H1 (cell line): Measurements from ENCODE around the gene JMJD1C. TPM values are rescaled to one million over a fixed set of nuclear protein-coding genes. Genes with fewer than 3 reads are reported as not detected.

ENCODE experiments used
- CTCF ChIA-PET: fragments of 300-600 bp; sonication (Branson Sonifier 250); formaldehyde crosslinking; loops from one replicate; lab custom pipeline; 2021; ENCODE audit not compliant: partially characterized antibody; lab: Charles Lee
- POLR2A ChIA-PET: fragments of 300-600 bp; sonication (Branson Sonifier 250); formaldehyde crosslinking; loops from one replicate; lab custom pipeline; 2021; ENCODE audit warnings: inconsistent platforms; ENCODE audit not compliant: partially characterized antibody; lab: Charles Lee
- DNase-seq, 2 experiments: peaks; one replicate each; pipeline versions ENCODE4 v3.0.0 to v3.0.0-alpha.2; 2010 to 2022; ENCODE audit warnings: low spot score in 2 of 2, low read depth in 1 of 2, mixed read lengths in 1 of 2
- FAIRE-seq: peaks from 2 replicates; lab custom pipeline; 2011; peaks lifted over from hg19 to GRCh38; lab: Jason Lieb, UNC
- H2AFZ ChIP-seq: 2 replicates; pipeline ENCODE4 v1.8.1; 2012; ENCODE audit warnings: low read length, inconsistent platforms
- H2AK5ac ChIP-seq: 2 replicates; pipeline ENCODE4 v1.6.1; 2013; ENCODE audit warnings: low read depth, low read length
- H2BK120ac ChIP-seq: replicated peaks from 2 replicates; pipeline ENCODE3; 2013; ENCODE audit warnings: low read depth, low read length, inconsistent platforms
- H2BK12ac ChIP-seq: 2 replicates; pipeline ENCODE4 v1.6.1; 2013; ENCODE audit warnings: low read depth, low read length
- H2BK15ac ChIP-seq: 2 replicates; pipeline ENCODE4 v1.6.1; 2013; ENCODE audit warnings: low read length
- H2BK20ac ChIP-seq: 2 replicates; pipeline ENCODE4 v1.6.1; 2013; ENCODE audit warnings: low read length
- H2BK5ac ChIP-seq: 2 replicates; pipeline ENCODE4 v1.6.1; 2013; ENCODE audit warnings: low read depth, low read length
- H3K14ac ChIP-seq: 2 replicates; pipeline ENCODE4 v1.6.1; 2013; ENCODE audit warnings: inconsistent platforms; ENCODE audit not compliant: insufficient read length
- H3K18ac ChIP-seq: 2 replicates; pipeline ENCODE4 v1.6.1; 2013; ENCODE audit warnings: low read length; ENCODE audit errors: extremely low read depth
- H3K23ac ChIP-seq: 2 replicates; pipeline ENCODE4 v1.6.1; 2013; ENCODE audit warnings: inconsistent platforms; ENCODE audit not compliant: insufficient read length
- H3K23me2 ChIP-seq: 2 replicates; pipeline ENCODE4 v1.6.1; 2013; ENCODE audit warnings: low read depth, low read length
- H3K27ac ChIP-seq: 2 replicates; pipeline ENCODE4 v1.6.1; 2011; ENCODE audit warnings: low read depth, low read length, inconsistent platforms
- H3K27me3 ChIP-seq, 4 experiments: replicated peaks in 1 of 4; 1 replicate in 1 of 4; 2 replicates in 3 of 4; pipeline versions ENCODE4 v1.6.1 to v1.8.1; 2011 to 2013; ENCODE audit warnings: low read length in 3 of 4, mild to moderate bottlenecking in 3 of 4, inconsistent platforms in 2 of 4, mixed read lengths in 2 of 4, moderate library complexity in 1 of 4; ENCODE audit not compliant: control insufficient read depth in 3 of 4, insufficient read depth in 3 of 4; ENCODE audit errors: extremely low read depth in 1 of 4
- H3K36me3 ChIP-seq, 4 experiments: 2 replicates each; pipeline versions ENCODE4 v1.6.1 to v1.8.1; 2011 to 2013; ENCODE audit warnings: mild to moderate bottlenecking in 4 of 4, low read length in 3 of 4, moderate library complexity in 2 of 4, control low read depth in 1 of 4, inconsistent platforms in 1 of 4; ENCODE audit not compliant: insufficient read depth in 4 of 4, control insufficient read depth in 2 of 4
- H3K4ac ChIP-seq: replicated peaks from 2 replicates; pipeline ENCODE3; 2013; ENCODE audit warnings: low read length, low read depth, mixed read lengths, inconsistent platforms; ENCODE audit not compliant: insufficient read length
- H3K4me1 ChIP-seq, 4 experiments: replicated peaks in 1 of 4; 1 replicate in 1 of 4; 2 replicates in 3 of 4; pipeline versions ENCODE4 v1.6.1 to v1.8.1; 2011 to 2013; ENCODE audit warnings: low read length in 3 of 4, inconsistent platforms in 2 of 4, mixed read lengths in 1 of 4; ENCODE audit not compliant: insufficient read depth in 4 of 4, control insufficient read depth in 3 of 4
- H3K4me2 ChIP-seq, 2 experiments: 2 replicates each; pipeline versions ENCODE4 v1.6.1 to v1.8.1; 2011 to 2013; ENCODE audit warnings: low read depth in 2 of 2, low read length in 2 of 2, control low read depth in 1 of 2, inconsistent platforms in 1 of 2, mild to moderate bottlenecking in 1 of 2; ENCODE audit not compliant: insufficient read depth in 1 of 2
- H3K4me3 ChIP-seq, 4 experiments: fragments of 200-600, 300-600 bp in 1 of 4; sonication (generic), shearing (Covaris generic), sonication (Bioruptor Twin) in 1 of 4; 2 replicates each; pipeline versions ENCODE4 v1.5.1 to v1.8.1; 2011 to 2016; ENCODE audit warnings: low read length in 4 of 4, low read depth in 3 of 4, control low read depth in 2 of 4, inconsistent platforms in 2 of 4, mild to moderate bottlenecking in 2 of 4, mixed read lengths in 1 of 4, moderate library complexity in 1 of 4; ENCODE audit not compliant: insufficient read depth in 2 of 4; ENCODE audit errors: extremely low read depth in 1 of 4
- H3K56ac ChIP-seq: replicated peaks from 2 replicates; pipeline ENCODE3; 2013; ENCODE audit warnings: low read depth, mild to moderate bottlenecking, mixed read lengths, low read length, inconsistent platforms; ENCODE audit not compliant: insufficient read length
- H3K79me1 ChIP-seq: 2 replicates; pipeline ENCODE4 v1.6.1; 2013; ENCODE audit warnings: low read depth, low read length, control low read depth
- H3K79me2 ChIP-seq, 2 experiments: 2 replicates each; pipeline versions ENCODE4 v1.6.1 to v1.8.1; 2012 to 2013; ENCODE audit warnings: low read length in 2 of 2, mild to moderate bottlenecking in 2 of 2, inconsistent platforms in 1 of 2; ENCODE audit not compliant: insufficient read depth in 2 of 2, control insufficient read depth in 1 of 2
- H3K9ac ChIP-seq, 4 experiments: replicated peaks in 1 of 4; 1 replicate in 1 of 4; 2 replicates in 3 of 4; pipeline versions ENCODE4 v1.6.1 to v1.8.1; 2011 to 2013; ENCODE audit warnings: low read depth in 3 of 4, low read length in 3 of 4, control low read depth in 2 of 4, mild to moderate bottlenecking in 2 of 4, moderate library complexity in 2 of 4, inconsistent platforms in 1 of 4; ENCODE audit errors: extremely low read depth in 1 of 4
- H3K9me3 ChIP-seq, 2 experiments: 2 replicates each; pipeline versions ENCODE4 v1.6.1 to v1.8.1; 2012 to 2013; ENCODE audit warnings: mild to moderate bottlenecking in 2 of 2, moderate library complexity in 2 of 2, control low read depth in 1 of 2, inconsistent platforms in 1 of 2, low read depth in 1 of 2, low read length in 1 of 2, mixed read lengths in 1 of 2; ENCODE audit not compliant: insufficient read depth in 2 of 2
- H4K20me1 ChIP-seq, 2 experiments: replicated peaks in 1 of 2; 2 replicates each; pipeline versions ENCODE3 to v1.8.1; 2011 to 2013; ENCODE audit warnings: inconsistent platforms in 2 of 2, low read length in 2 of 2, mild to moderate bottlenecking in 1 of 2; ENCODE audit not compliant: insufficient read depth in 2 of 2, control insufficient read depth in 1 of 2
- H4K5ac ChIP-seq: 2 replicates; pipeline ENCODE4 v1.6.1; 2013; ENCODE audit warnings: low read length, low read depth, mixed read lengths, inconsistent platforms; ENCODE audit not compliant: insufficient read length
- H4K8ac ChIP-seq: 2 replicates; pipeline ENCODE4 v1.8.0; 2013; ENCODE audit warnings: mild to moderate bottlenecking, moderate library complexity, low read length, inconsistent platforms; ENCODE audit not compliant: insufficient read depth; ENCODE audit errors: extremely low read depth
- H4K91ac ChIP-seq: replicated peaks from 2 replicates; pipeline ENCODE3; 2013; ENCODE audit warnings: low read length, mixed read lengths, inconsistent platforms; ENCODE audit not compliant: insufficient read length
- ATF3 ChIP-seq: IDR thresholded peaks from 2 replicates; pipeline ENCODE4 v1.6.1; 2011; ENCODE audit warnings: low read depth, mild to moderate bottlenecking, low read length; ENCODE audit not compliant: insufficient read depth
- CHD1 ChIP-seq: IDR thresholded peaks from 2 replicates; pipeline ENCODE4 v1.6.1; 2012; ENCODE audit warnings: low read depth, low read length, improper control_type of control experiment
- CREB1 ChIP-seq: IDR thresholded peaks from 2 replicates; pipeline ENCODE4 v1.6.1; 2012; ENCODE audit warnings: inconsistent platforms
- NRF1 ChIP-seq: IDR thresholded peaks from 2 replicates; pipeline ENCODE4 v1.6.1; 2011; ENCODE audit warnings: mild to moderate bottlenecking, low read depth, low read length, improper control_type of control experiment
- PHF8 ChIP-seq: fragments of 200-600 bp; sonication (generic); conservative IDR thresholded peaks from 2 replicates; pipeline ENCODE4 v1.7.1; 2012; ENCODE audit warnings: low read depth, mild to moderate bottlenecking, inconsistent platforms, low read length, moderate library complexity
- RAD21 ChIP-seq, 2 experiments: IDR thresholded peaks in 1 of 2; conservative IDR thresholded peaks in 1 of 2; 2 replicates each; pipeline ENCODE4 v1.6.1; 2011; ENCODE audit warnings: low read depth in 2 of 2, low read length in 2 of 2, improper control_type of control experiment in 1 of 2, inconsistent platforms in 1 of 2, mild to moderate bottlenecking in 1 of 2, moderate library complexity in 1 of 2
- RBBP5 ChIP-seq: IDR thresholded peaks from 2 replicates; pipeline ENCODE4 v1.7.1; 2012; ENCODE audit warnings: low read depth, mild to moderate bottlenecking, inconsistent platforms, low read length, moderate library complexity, borderline replicate concordance
- SIX5 ChIP-seq: IDR thresholded peaks from 2 replicates; pipeline ENCODE4 v1.6.1; 2011; ENCODE audit warnings: mild to moderate bottlenecking, low read depth, low read length
- TBP ChIP-seq: IDR thresholded peaks from 2 replicates; pipeline ENCODE4 v1.6.1; 2011; ENCODE audit warnings: low read depth, low read length, improper control_type of control experiment
- TEAD4 ChIP-seq: IDR thresholded peaks from 2 replicates; pipeline ENCODE4 v1.6.1; 2012; ENCODE audit warnings: low read depth, low read length, inconsistent platforms, mixed read lengths
- WGBS, 2 experiments: shearing (Covaris generic) in 1 of 2; methylation state at CpG; one replicate each; pipeline versions ENCODE4 v1.1.6 to v1.1.7; 2013 to 2015; ENCODE audit warnings: low lambda C conversion rate in 2 of 2, mixed read lengths in 2 of 2, inconsistent platforms in 1 of 2, low coverage in 1 of 2, missing lambda C conversion rate in 1 of 2; ENCODE audit not compliant: insufficient replicate concordance in 2 of 2, insufficient coverage in 1 of 2, insufficient read length in 1 of 2; ENCODE audit errors: extremely low coverage in 1 of 2, missing lambda C conversion rate in 1 of 2; 5-methylcytosine and 5-hydroxymethylcytosine counted together
- polyA plus RNA-seq, 7 experiments: library from polyadenylated mRNA; depleted of rRNA in 3 of 7; stranded (reverse) in 5 of 7; unstranded in 2 of 7; fragments of >200 nt in 5 of 7; fragments of 200-250 nt in 2 of 7; gene quantifications; 1 replicate in 5 of 7; 2 replicates in 1 of 7; 4 replicates in 1 of 7; pipeline versions ENCODE4 v1.2.1 to v1.2.3, GENCODE V29; 2011 to 2013; ENCODE audit warnings: missing spikeins in 2 of 7, mixed read lengths in 2 of 7
- total RNA-seq: library from RNA; stranded (reverse); fragmentation: NEBNext Ultra II Directional; extraction: Animal tissue kit (Norgen Biotek cat#: 25700); gene quantifications from 2 replicates; pipeline ENCODE4 v1.2.1, GENCODE V29; 2021

JMJD1C gene
- total and polyA plus RNA-seq, 2 of the 8 experiments (the other 6 are each of a cell fraction or from before 2014, with no cell fraction given), result 54.5 to 210 TPM

DNA sequence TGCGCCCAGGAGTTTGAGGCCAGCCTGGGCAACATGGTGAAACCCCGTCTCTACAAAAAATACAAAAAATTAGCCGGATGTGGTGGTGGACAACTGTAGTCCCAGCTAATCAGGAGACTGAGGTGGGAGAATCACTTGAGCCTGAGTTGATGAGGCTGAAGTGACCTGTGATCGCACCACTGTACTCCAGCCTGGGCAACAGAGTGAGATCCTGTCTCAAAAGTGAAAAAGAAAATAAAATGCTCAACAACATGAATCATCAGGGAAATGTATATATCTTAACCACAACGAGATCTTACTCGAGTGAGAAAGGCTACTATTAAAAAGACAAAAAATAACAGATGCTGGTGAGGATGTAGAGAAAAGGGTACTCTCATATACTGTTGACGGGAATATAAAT, 72.7 kb downstream of the JMJD1C start:
- Histone ChIP-seq H4K20me1 (no peaks in the 10 kb centered on the region), H3K23ac (no peak overlapping the region), H3K56ac (no peak overlapping the region), H4K8ac (no peak overlapping the region), H2BK120ac (no peak overlapping the region), H2BK20ac (no peak overlapping the region), H2AK5ac (no peak overlapping the region), H3K27ac (no peak overlapping the region), H2BK5ac (no peak overlapping the region), H3K4me2 (no peak overlapping the region), H3K18ac (no peak overlapping the region), H2AFZ (no peak overlapping the region), H3K36me3 (no peaks in the 10 kb centered on the region), H3K14ac (no peak overlapping the region), H3K4me3 (no peak overlapping the region), H4K5ac (no peak overlapping the region), H4K91ac (no peak overlapping the region), H3K23me2 (no peaks in the 10 kb centered on the region)
- CTCF ChIA-PET, result no interaction called here
- no peak for FAIRE-seq
- no peak for TF ChIP-seq CREB1
- no peak for TF ChIP-seq PHF8
- TF ChIP-seq TEAD4, result no peak
- no peak for TF ChIP-seq NRF1
- TF ChIP-seq ATF3, result no peak
- TF ChIP-seq CHD1, result no peak
- no peak for TF ChIP-seq RBBP5
- no peak for TF ChIP-seq RAD21 (IDR thresholded peaks at IDR 0.05 in 1 of 2, conservative IDR thresholded peaks at IDR 0.05 in 1 of 2; ENCODE audit: low read depth in 2 of 2, low read length in 2 of 2)
- no peak for TF ChIP-seq SIX5
- no peak for TF ChIP-seq TBP
- TF ChIP-seq, all 59 proteins: peak for 0
- WGBS, 2 experiments, result 97% methylated on average over 7 of the region's 7 CpGs; no CpG with 5 or more reads in 1 of the 2 experiments
- no peak overlapping the region for H2BK12ac ChIP-seq
- no peaks in the 10 kb centered on the region for H3K27me3 ChIP-seq
- H3K9me3 ChIP-seq, result no peaks in the 10 kb centered on the region
- H3K4ac ChIP-seq, result no peak overlapping the region
- H3K4me1 ChIP-seq, result no peaks in the 10 kb centered on the region; a peak in 1 of 7 replicates
- H3K79me1 ChIP-seq, result peaks cover 3% of the 10 kb centered on the region; the same call in 1 of the 2 replicates
- peaks cover 0 to 81% of the 10 kb centered on the region in 2 experiments; a peak in 3 of 4 replicates for H3K79me2 ChIP-seq
- no peak overlapping the region for H2BK15ac ChIP-seq
- H3K9ac ChIP-seq, result no peak overlapping the region
- DNase-seq, result no peak
- POLR2A ChIA-PET, result no interaction called here
